LNCaP clone FGC (cell line): ENCODE results near the gene DNASE1.
"Not testable (repeated sequence)": the region's sequence is repeated elsewhere in the genome, so short reads cannot be mapped to it uniquely, and the experiment has no call there.

Experiments
- DNase-seq: peaks from one replicate; pipeline ENCODE4 v3.0.0-alpha.2; 2011; ENCODE audit warnings: low read depth
- H3K4me3 ChIP-seq: 2 replicates; pipeline ENCODE4 v1.5.1; 2011; ENCODE audit warnings: mild to moderate bottlenecking, low read depth, low read length, control low read depth
- CTCF ChIP-seq: IDR thresholded peaks from 2 replicates; pipeline ENCODE4 v1.5.1; 2012; ENCODE audit warnings: mild to moderate bottlenecking; ENCODE audit not compliant: control insufficient read depth, insufficient read depth; ENCODE audit errors: extremely low read depth

Gene DNASE1, protein sequence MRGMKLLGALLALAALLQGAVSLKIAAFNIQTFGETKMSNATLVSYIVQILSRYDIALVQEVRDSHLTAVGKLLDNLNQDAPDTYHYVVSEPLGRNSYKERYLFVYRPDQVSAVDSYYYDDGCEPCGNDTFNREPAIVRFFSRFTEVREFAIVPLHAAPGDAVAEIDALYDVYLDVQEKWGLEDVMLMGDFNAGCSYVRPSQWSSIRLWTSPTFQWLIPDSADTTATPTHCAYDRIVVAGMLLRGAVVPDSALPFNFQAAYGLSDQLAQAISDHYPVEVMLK

GRCh38 chr16:3654249-3654991, at the start of gene DNASE1:
DNASE1 (plus strand) TSS chr16:3654691; CDS start chr16:3655374, 683 bp downstream.
- H3K4me3 ChIP-seq = no peak within 1 kb of the TSS
- peak; percentile 79 for TF ChIP-seq CTCF
- DNase-seq = no peak

DNA sequence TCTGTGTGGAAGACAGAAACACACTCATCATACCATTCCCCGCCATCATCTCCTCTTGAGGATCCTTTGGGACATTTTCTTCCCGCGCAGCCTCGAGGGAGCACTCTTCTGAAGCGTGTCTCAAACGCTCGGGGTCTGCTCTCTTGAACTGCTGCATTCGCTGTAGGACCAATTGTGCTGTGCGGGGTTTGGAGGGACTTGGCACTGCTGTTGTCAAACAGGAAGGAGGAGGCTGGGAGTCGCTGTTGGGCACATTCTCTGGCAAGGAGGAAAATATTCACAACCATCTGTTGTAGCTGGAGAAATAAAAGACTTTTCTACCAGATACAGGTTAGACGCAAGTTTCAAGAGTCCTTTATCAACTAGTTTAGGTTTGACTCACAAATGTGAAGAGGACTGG, 48.0 kb upstream of the DNASE1 start:
- no peak for DNase-seq
- no peak for TF ChIP-seq CTCF
- H3K4me3 ChIP-seq = no peak overlapping the region

DNA sequence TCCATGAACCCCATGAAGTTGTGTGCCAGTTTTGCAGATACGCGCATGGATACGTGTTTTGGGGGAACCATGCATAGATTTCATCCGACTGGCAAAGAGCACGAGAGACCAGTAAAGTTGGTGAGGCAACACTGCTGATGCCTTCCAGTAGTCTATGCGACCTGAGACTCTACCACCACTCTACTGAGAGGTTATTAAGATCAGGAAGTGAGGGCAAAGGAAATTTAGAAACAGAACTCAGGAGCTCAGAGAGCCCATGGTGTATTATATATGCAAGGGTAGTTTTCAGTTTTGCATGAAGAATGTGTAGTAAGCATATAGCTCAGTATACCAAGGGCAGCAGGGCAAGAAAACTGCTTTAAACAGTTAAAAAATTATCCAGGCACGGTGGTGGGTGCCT, 47.3 kb upstream of the DNASE1 start:
- no peak for DNase-seq
- no peak overlapping the region for H3K4me3 ChIP-seq
- TF ChIP-seq CTCF = no peak

DNA sequence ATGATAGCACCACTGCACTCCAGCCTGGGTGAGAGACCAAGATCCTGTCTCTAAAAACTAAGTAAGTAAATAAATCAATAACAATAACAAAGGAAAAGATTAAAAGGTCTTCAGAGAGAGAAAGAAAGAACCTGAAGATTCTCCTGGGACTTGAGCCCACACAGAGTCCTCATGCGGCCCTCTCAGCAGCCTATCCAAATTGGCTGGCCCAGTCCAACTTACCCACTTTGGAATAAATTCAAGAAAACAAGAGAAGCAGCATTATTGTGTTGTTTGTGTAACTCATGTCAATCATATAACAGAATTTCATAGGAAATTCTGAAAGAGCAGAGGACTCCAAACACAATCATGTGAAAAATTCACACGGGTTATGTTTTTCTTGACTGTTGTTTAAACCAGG, 46.9 kb upstream of the DNASE1 start:
- DNase-seq = no peak
- no peak overlapping the region for H3K4me3 ChIP-seq
- TF ChIP-seq CTCF = no peak

GRCh38 chr16:3608069-3608468, 46.4 kb upstream of the DNASE1 start:
- TF ChIP-seq CTCF = no peak
- no peak overlapping the region for H3K4me3 ChIP-seq
- peak; percentile 62 for DNase-seq

DNA sequence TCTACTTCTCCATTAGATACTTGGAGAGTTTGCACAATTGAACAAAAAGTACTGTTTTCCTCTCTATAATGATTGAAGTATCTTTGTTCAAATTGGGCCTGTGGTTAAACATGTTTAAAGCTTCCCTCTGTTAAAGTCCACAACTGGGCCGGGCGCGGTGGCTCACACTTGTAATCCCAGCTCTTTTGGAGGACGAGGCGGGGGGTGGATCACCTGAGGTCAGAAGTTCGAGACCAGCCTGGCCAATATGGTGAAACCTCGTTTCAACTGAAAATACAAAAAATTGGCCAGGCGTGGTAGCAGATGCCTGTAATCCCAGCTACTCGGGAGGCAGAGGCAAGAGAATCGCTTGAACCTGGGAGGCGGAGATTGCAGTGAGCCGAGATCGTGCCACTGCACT, 45.5 kb upstream of the DNASE1 start:
- DNase-seq, H3K4me3 ChIP-seq: not testable (repeated sequence)

DNA sequence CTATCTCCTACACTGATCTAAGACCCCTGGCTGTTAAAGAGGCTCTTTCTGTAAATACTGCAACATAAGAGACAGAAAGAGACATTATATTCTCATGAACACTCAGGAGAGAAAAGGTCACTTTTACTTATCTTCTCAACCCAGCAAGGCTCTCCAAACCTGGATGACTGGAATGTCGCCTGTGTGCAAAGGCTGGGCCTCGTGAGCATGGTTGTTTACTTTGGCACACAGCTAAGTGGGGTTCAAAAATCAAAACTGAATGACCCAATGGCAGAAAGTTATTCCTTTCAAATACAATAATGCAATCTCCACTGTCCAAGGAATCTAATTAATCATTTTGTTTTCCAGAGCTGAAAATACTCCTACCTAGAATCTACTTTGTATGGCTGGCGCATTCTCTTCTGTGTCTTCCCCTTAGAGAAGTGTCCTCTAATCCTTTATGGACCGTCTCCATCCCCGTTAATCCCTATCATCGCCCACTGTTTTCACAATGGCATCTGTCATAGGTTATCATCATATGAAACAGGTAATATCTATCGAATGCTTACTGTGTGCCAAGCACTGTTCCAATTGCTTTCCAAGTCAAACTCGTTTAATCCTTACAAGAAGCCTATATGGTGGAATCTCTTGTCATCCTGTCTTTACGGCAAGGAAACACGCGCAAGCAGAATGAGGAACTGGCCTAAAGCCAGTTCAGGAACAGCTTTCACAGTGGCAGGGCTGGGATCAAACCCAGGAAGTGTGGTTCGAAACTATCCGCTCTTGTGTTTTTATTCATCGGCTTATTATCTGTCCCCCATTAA, 44.4 kb upstream of the DNASE1 start:
- peak; percentile 79 for DNase-seq
- no peak for TF ChIP-seq CTCF
- H3K4me3 ChIP-seq = peak overlapping the region; percentile 95
